Measurements from ENCODE around the gene DBNDD1. TPM values are rescaled to one million over a fixed set of nuclear protein-coding genes. Genes with fewer than 3 reads are reported as not detected.

The DBNDD1 gene
- total and polyA plus RNA-seq, 3 donors from 2014 or later = 2.3 to 5.1 (median 4.7) TPM

- peaks cover 7% of the 10 kb centered on the region for H3K4me1 ChIP-seq
- H3K27ac ChIP-seq = no peak overlapping the region
- no peak for DNase-seq
- no peaks in the 10 kb centered on the region for H3K27me3 ChIP-seq
- H3K36me3 ChIP-seq (ENCODE audit: low read depth, missing control alignments) = no peaks in the 10 kb centered on the region
- TF ChIP-seq CTCF (IDR thresholded peaks at IDR 0.05) = no peak
- no peak for TF ChIP-seq POLR2A (IDR thresholded peaks at IDR 0.05)
- H3K9me3 ChIP-seq = no peaks in the 10 kb centered on the region
- 65 to 67% methylated on average over 9 of the region's 9 CpGs for WGBS, 2 donors
- peak overlapping the region in 1 of 2 donors; percentile 54 for H3K4me3 ChIP-seq
- intact Hi-C loops (cut with DNase I; ENCODE audit: low total_unique reads) = no loop called here
These were observed 1.1 kb upstream of the DBNDD1 start for GRCh38 chr16:90020260-90020837.

- H3K36me3 ChIP-seq (ENCODE audit: low read depth, missing control alignments) = no peaks in the 10 kb centered on the region
- no peaks in the 10 kb centered on the region for H3K27me3 ChIP-seq
- TF ChIP-seq POLR2A (IDR thresholded peaks at IDR 0.05) (no peak), CTCF (IDR thresholded peaks at IDR 0.05) (peak in 2 of 3 experiments; percentile 8 to 16)
- peak overlapping the region; percentile 49 to 54 for H3K4me3 ChIP-seq
- H3K27ac ChIP-seq = no peak overlapping the region
- H3K4me1 ChIP-seq = peaks cover 7% of the 10 kb centered on the region
- intact Hi-C loops (cut with DNase I; ENCODE audit: low total_unique reads) = no loop called here
- 6% methylated on average over 17 of the region's 57 CpGs for WGBS, 2 donors
- H3K9me3 ChIP-seq = no peaks in the 10 kb centered on the region
- peak; percentile 33 for DNase-seq
These were observed 445 bp upstream of the DBNDD1 start for GRCh38 chr16:90019543-90020259.

GRCh38 chr16:90018297-90018651, 982 bp downstream of the DBNDD1 start:
- intact Hi-C loops (cut with DNase I; ENCODE audit: low total_unique reads) = no loop called here
- no peaks in the 10 kb centered on the region for H3K36me3 ChIP-seq (ENCODE audit: low read depth, missing control alignments)
- H3K27ac ChIP-seq = no peak overlapping the region
- peak overlapping the region; percentile 49 to 60 for H3K4me3 ChIP-seq
- TF ChIP-seq CTCF (IDR thresholded peaks at IDR 0.05) = no peak
- no peak for TF ChIP-seq POLR2A (IDR thresholded peaks at IDR 0.05)
- DNase-seq = no peak
- 35 to 36% methylated on average over 6 to 7 of the region's 7 CpGs for WGBS, 2 donors
- H3K9me3 ChIP-seq = no peaks in the 10 kb centered on the region
- no peaks in the 10 kb centered on the region for H3K27me3 ChIP-seq
- H3K4me1 ChIP-seq = peaks cover 3% of the 10 kb centered on the region

- WGBS, 2 donors = 67 to 70% methylated on average over 11 of the region's 11 CpGs
- no peak overlapping the region for H3K4me3 ChIP-seq
- H3K27ac ChIP-seq = no peak overlapping the region
- intact Hi-C loops (cut with DNase I; ENCODE audit: low total_unique reads) = no loop called here
- DNase-seq = no peak
- no peaks in the 10 kb centered on the region for H3K36me3 ChIP-seq (ENCODE audit: low read depth, missing control alignments)
- no peaks in the 10 kb centered on the region for H3K4me1 ChIP-seq
- no peaks in the 10 kb centered on the region for H3K9me3 ChIP-seq
- no peaks in the 10 kb centered on the region for H3K27me3 ChIP-seq
- TF ChIP-seq POLR2A (IDR thresholded peaks at IDR 0.05) (no peak), CTCF (IDR thresholded peaks at IDR 0.05) (no peak)
These were observed 2.8 kb downstream of the DBNDD1 start for GRCh38 chr16:90016339-90016950.
